ENCODE data around the gene SDK1. TPM values are rescaled to one million over a fixed set of nuclear protein-coding genes. Genes with fewer than 3 reads are reported as not detected.

The SDK1 gene
- polyA plus RNA-seq, 4 donors, result 0.27 to 5.0 (median 2.1) TPM; not detected in 1

- FAIRE-seq (no peak), DNase-seq (peak; percentile 76 to 90)
- Histone ChIP-seq H3K27ac (ENCODE audit: low read depth in 1 of 3, low read length in 2 of 3) (peak overlapping the region in 1 of 3 donors; percentile 43), H3K27me3 (ENCODE audit: control insufficient read depth in 3 of 3, insufficient read depth in 3 of 3, low read length in 3 of 3) (no peaks in the 10 kb centered on the region), H3K36me3 (ENCODE audit: control insufficient read depth in 3 of 3, insufficient read depth in 2 of 3, low read depth in 1 of 3, low read length in 3 of 3) (no peaks in the 10 kb centered on the region), H3K4me3 (ENCODE audit: low read depth in 1 of 3, low read length in 3 of 3) (no peak overlapping the region), H3K4me1 (ENCODE audit: control insufficient read depth in 3 of 3, insufficient read depth in 2 of 3, low read depth in 1 of 3, low read length in 2 of 3) (peaks cover 0 to 19% (median 0%) of the 10 kb centered on the region in 3 donors), H3K9me3 (ENCODE audit: control insufficient read depth in 2 of 2, insufficient read depth in 1 of 2, low read depth in 1 of 2, low read length in 1 of 2) (peaks cover 0 to 4% of the 10 kb centered on the region in 2 donors)
- WGBS, 3 donors, result 19 to 55% (median 46%) methylated on average over 12 of the region's 12 CpGs
These were observed 382.8 kb downstream of the SDK1 start for GRCh38 chr7:3683546-3684539.

GRCh38 chr7:3688071-3688470 is 387.0 kb downstream of the SDK1 start:
- Histone ChIP-seq H3K27ac (ENCODE audit: low read depth in 1 of 3, low read length in 2 of 3) (no peak overlapping the region), H3K27me3 (ENCODE audit: control insufficient read depth in 3 of 3, insufficient read depth in 3 of 3, low read length in 3 of 3) (no peaks in the 10 kb centered on the region), H3K4me3 (ENCODE audit: low read depth in 1 of 3, low read length in 3 of 3) (no peak overlapping the region), H3K36me3 (ENCODE audit: control insufficient read depth in 3 of 3, insufficient read depth in 2 of 3, low read depth in 1 of 3, low read length in 3 of 3) (no peaks in the 10 kb centered on the region), H3K9me3 (ENCODE audit: control insufficient read depth in 2 of 2, insufficient read depth in 1 of 2, low read depth in 1 of 2, low read length in 1 of 2) (peaks cover 0 to 8% of the 10 kb centered on the region in 2 donors), H3K4me1 (ENCODE audit: control insufficient read depth in 3 of 3, insufficient read depth in 2 of 3, low read depth in 1 of 3, low read length in 2 of 3) (peaks cover 0 to 10% (median 0%) of the 10 kb centered on the region in 3 donors)
- 64 to 71% (median 68%) methylated on average over 2 of the region's 2 CpGs for WGBS, 3 donors
- FAIRE-seq (no peak), DNase-seq (no peak)

GRCh38 chr7:3688842-3689241 is 387.8 kb downstream of the SDK1 start:
- 86 to 94% (median 91%) methylated on average over 3 of the region's 3 CpGs for WGBS, 3 donors
- H3K36me3 ChIP-seq (ENCODE audit: control insufficient read depth in 3 of 3, insufficient read depth in 2 of 3, low read depth in 1 of 3, low read length in 3 of 3), result no peaks in the 10 kb centered on the region
- H3K27me3 ChIP-seq (ENCODE audit: control insufficient read depth in 3 of 3, insufficient read depth in 3 of 3, low read length in 3 of 3), result no peaks in the 10 kb centered on the region
- H3K4me3 ChIP-seq (ENCODE audit: low read depth in 1 of 3, low read length in 3 of 3), result no peak overlapping the region
- H3K27ac ChIP-seq (ENCODE audit: low read depth in 1 of 3, low read length in 2 of 3), result no peak overlapping the region
- FAIRE-seq (no peak), DNase-seq (no peak)
- H3K9me3 ChIP-seq (ENCODE audit: control insufficient read depth in 2 of 2, insufficient read depth in 1 of 2, low read depth in 1 of 2, low read length in 1 of 2), result peaks cover 0 to 8% of the 10 kb centered on the region in 2 donors
- H3K4me1 ChIP-seq (ENCODE audit: control insufficient read depth in 3 of 3, insufficient read depth in 2 of 3, low read depth in 1 of 3, low read length in 2 of 3), result peaks cover 0 to 4% (median 0%) of the 10 kb centered on the region in 3 donors

- no peak for DNase-seq
- Histone ChIP-seq H3K27ac (ENCODE audit: low read depth in 1 of 3, low read length in 2 of 3) (no peak overlapping the region), H3K9me3 (ENCODE audit: control insufficient read depth in 2 of 2, insufficient read depth in 1 of 2, low read depth in 1 of 2, low read length in 1 of 2) (peaks cover 0 to 8% of the 10 kb centered on the region in 2 donors), H3K27me3 (ENCODE audit: control insufficient read depth in 3 of 3, insufficient read depth in 3 of 3, low read length in 3 of 3) (no peaks in the 10 kb centered on the region), H3K36me3 (ENCODE audit: control insufficient read depth in 3 of 3, insufficient read depth in 2 of 3, low read depth in 1 of 3, low read length in 3 of 3) (no peaks in the 10 kb centered on the region), H3K4me1 (ENCODE audit: control insufficient read depth in 3 of 3, insufficient read depth in 2 of 3, low read depth in 1 of 3, low read length in 2 of 3) (no peaks in the 10 kb centered on the region), H3K4me3 (ENCODE audit: low read depth in 1 of 3, low read length in 3 of 3) (no peak overlapping the region)
- FAIRE-seq, result no peak
- 54 to 80% (median 57%) methylated on average over 5 of the region's 5 CpGs for WGBS, 3 donors
These were observed 390.6 kb downstream of the SDK1 start for GRCh38 chr7:3691478-3692158.

- H3K9me3 ChIP-seq (ENCODE audit: control insufficient read depth in 2 of 2, insufficient read depth in 1 of 2, low read depth in 1 of 2, low read length in 1 of 2), result no peaks in the 10 kb centered on the region
- no peaks in the 10 kb centered on the region for H3K36me3 ChIP-seq (ENCODE audit: control insufficient read depth in 3 of 3, insufficient read depth in 2 of 3, low read depth in 1 of 3, low read length in 3 of 3)
- H3K4me3 ChIP-seq (ENCODE audit: low read depth in 1 of 3, low read length in 3 of 3), result no peak overlapping the region
- no peak overlapping the region for H3K27ac ChIP-seq (ENCODE audit: low read depth in 1 of 3, low read length in 2 of 3)
- 64 to 81% (median 75%) methylated on average over 6 of the region's 6 CpGs for WGBS, 3 donors
- DNase-seq, result peak in 1 of 2 donors; percentile 5
- no peaks in the 10 kb centered on the region for H3K4me1 ChIP-seq (ENCODE audit: control insufficient read depth in 3 of 3, insufficient read depth in 2 of 3, low read depth in 1 of 3, low read length in 2 of 3)
- no peaks in the 10 kb centered on the region for H3K27me3 ChIP-seq (ENCODE audit: control insufficient read depth in 3 of 3, insufficient read depth in 3 of 3, low read length in 3 of 3)
- no peak for FAIRE-seq
These were observed 394.6 kb downstream of the SDK1 start for GRCh38 chr7:3695602-3696001.

- FAIRE-seq (no peak), DNase-seq (no peak)
- Histone ChIP-seq H3K27me3 (ENCODE audit: control insufficient read depth in 3 of 3, insufficient read depth in 3 of 3, low read length in 3 of 3) (no peaks in the 10 kb centered on the region), H3K36me3 (ENCODE audit: control insufficient read depth in 3 of 3, insufficient read depth in 2 of 3, low read depth in 1 of 3, low read length in 3 of 3) (no peaks in the 10 kb centered on the region), H3K4me3 (ENCODE audit: low read depth in 1 of 3, low read length in 3 of 3) (no peak overlapping the region), H3K9me3 (ENCODE audit: control insufficient read depth in 2 of 2, insufficient read depth in 1 of 2, low read depth in 1 of 2, low read length in 1 of 2) (peaks cover 0 to 2% of the 10 kb centered on the region in 2 donors), H3K4me1 (ENCODE audit: control insufficient read depth in 3 of 3, insufficient read depth in 2 of 3, low read depth in 1 of 3, low read length in 2 of 3) (no peaks in the 10 kb centered on the region), H3K27ac (ENCODE audit: low read depth in 1 of 3, low read length in 2 of 3) (no peak overlapping the region)
- 50 to 85% (median 70%) methylated on average over 4 of the region's 4 CpGs for WGBS, 3 donors
These were observed 395.1 kb downstream of the SDK1 start for GRCh38 chr7:3696113-3696512.

- H3K27ac ChIP-seq (ENCODE audit: low read depth in 1 of 3, low read length in 2 of 3), result no peak overlapping the region
- no peaks in the 10 kb centered on the region for H3K4me1 ChIP-seq (ENCODE audit: control insufficient read depth in 3 of 3, insufficient read depth in 2 of 3, low read depth in 1 of 3, low read length in 2 of 3)
- no peak for FAIRE-seq
- no peaks in the 10 kb centered on the region for H3K36me3 ChIP-seq (ENCODE audit: control insufficient read depth in 3 of 3, insufficient read depth in 2 of 3, low read depth in 1 of 3, low read length in 3 of 3)
- WGBS, 3 donors, result 82 to 88% (median 82%) methylated on average over 2 of the region's 2 CpGs
- DNase-seq, result no peak
- no peak overlapping the region for H3K4me3 ChIP-seq (ENCODE audit: low read depth in 1 of 3, low read length in 3 of 3)
- peaks cover 0 to 2% of the 10 kb centered on the region in 2 donors for H3K9me3 ChIP-seq (ENCODE audit: control insufficient read depth in 2 of 2, insufficient read depth in 1 of 2, low read depth in 1 of 2, low read length in 1 of 2)
- no peaks in the 10 kb centered on the region for H3K27me3 ChIP-seq (ENCODE audit: control insufficient read depth in 3 of 3, insufficient read depth in 3 of 3, low read length in 3 of 3)
These were observed 396.4 kb downstream of the SDK1 start for GRCh38 chr7:3697472-3697871.

GRCh38 chr7:3705258-3705657 is 404.2 kb downstream of the SDK1 start:
- WGBS, 3 donors, result 97 to 100% (median 98%) methylated on average over 1 of the region's 1 CpG
- no peak for DNase-seq

More at GRCh38 chr7:3705258-3705657, 404.2 kb downstream of the SDK1 start:
- Histone ChIP-seq H3K36me3 (ENCODE audit: control insufficient read depth in 3 of 3, insufficient read depth in 2 of 3, low read depth in 1 of 3, low read length in 3 of 3) (no peaks in the 10 kb centered on the region), H3K9me3 (ENCODE audit: control insufficient read depth in 2 of 2, insufficient read depth in 1 of 2, low read depth in 1 of 2, low read length in 1 of 2) (peaks cover 0 to 2% of the 10 kb centered on the region in 2 donors), H3K4me1 (ENCODE audit: control insufficient read depth in 3 of 3, insufficient read depth in 2 of 3, low read depth in 1 of 3, low read length in 2 of 3) (no peaks in the 10 kb centered on the region), H3K27ac (ENCODE audit: low read depth in 1 of 3, low read length in 2 of 3) (no peak overlapping the region), H3K4me3 (ENCODE audit: low read depth in 1 of 3, low read length in 3 of 3) (no peak overlapping the region), H3K27me3 (ENCODE audit: control insufficient read depth in 3 of 3, insufficient read depth in 3 of 3, low read length in 3 of 3) (no peaks in the 10 kb centered on the region)
- FAIRE-seq, result no peak

Data from small intestine (tissue), 7 donors.